HepG2 (cell line): ENCODE measurements around the gene SSH3. TPM values are rescaled to one million over a fixed set of nuclear protein-coding genes. Genes with fewer than 3 reads are reported as not detected.

Experiments used
- ATAC-seq: fragments of 200-7000 bp; cut with Tn5 transposase; 3 replicates; pipeline ENCODE4 v1.9.1; 2020; ENCODE audit warnings: mild to moderate bottlenecking, moderate library complexity
- BruUV-seq: library from RNA; stranded (reverse); fragments of 400-500 nt; replicated peaks from 2 replicates; lab custom pipeline; 2021; lab: Mats Ljungman, UMichigan
- CTCF ChIA-PET: fragments of 300-600 bp; formaldehyde crosslinking; extraction: SDS; loops from one replicate; lab custom pipeline; 2021; ENCODE audit warnings: low total read pairs, inconsistent platforms, low intra/inter-chr PET ratio; lab: Yijun Ruan, JAX
- POLR2A ChIA-PET: fragments of 350-600 bp; sonication (Branson Sonifier 250); formaldehyde crosslinking; loops from one replicate; lab custom pipeline; 2020; ENCODE audit warnings: antibody characterized with exemption, inconsistent platforms; lab: Yijun Ruan, JAX
- DNase-seq: peaks from one replicate; pipeline ENCODE4 v3.0.0-alpha.2; 2015; ENCODE audit warnings: low spot score
- FAIRE-seq: peaks from 3 replicates; lab custom pipeline; 2011; peaks lifted over from hg19 to GRCh38; lab: Jason Lieb, UNC
- H2AFZ ChIP-seq: one replicate; pipeline ENCODE4 v1.6.1; 2011; ENCODE audit warnings: low read length, inconsistent platforms
- H3K27ac ChIP-seq: fragments of 300-600 bp; 3 replicates; pipeline ENCODE4 v1.8.0; 2011; ENCODE audit warnings: mixed run types, mild to moderate bottlenecking, mixed read lengths, low read length, inconsistent platforms; ENCODE audit not compliant: insufficient read depth; ENCODE audit errors: extremely low read length
- H3K27me3 ChIP-seq, 2 experiments: fragments of 200-600 bp in 1 of 2; 2 replicates in 1 of 2; 3 replicates in 1 of 2; pipeline versions ENCODE4 v1.6.0 to v1.8.0; 2011; ENCODE audit warnings: low read length in 2 of 2, mild to moderate bottlenecking in 2 of 2, moderate library complexity in 2 of 2, inconsistent platforms in 1 of 2; ENCODE audit not compliant: insufficient read depth in 2 of 2, control insufficient read depth in 1 of 2
- H3K36me3 ChIP-seq, 2 experiments: fragments of 200-600 bp in 1 of 2; replicated peaks in 1 of 2; 2 replicates in 1 of 2; 3 replicates in 1 of 2; pipeline versions ENCODE4 v1.5.1 to v1.8.0; 2011; ENCODE audit warnings: low read length in 2 of 2, inconsistent platforms in 1 of 2; ENCODE audit not compliant: insufficient read depth in 2 of 2, control insufficient read depth in 1 of 2
- H3K4me1 ChIP-seq: 2 replicates; pipeline ENCODE4 v1.5.1; 2012; ENCODE audit warnings: low read length, inconsistent platforms; ENCODE audit not compliant: insufficient read depth
- H3K4me2 ChIP-seq: 2 replicates; pipeline ENCODE4 v1.6.0; 2011; ENCODE audit warnings: low read depth, low read length, inconsistent platforms
- H3K4me3 ChIP-seq, 3 experiments: fragments of 200-600 bp in 1 of 3; sonication (generic), shearing (Covaris generic) in 1 of 3; replicated peaks in 1 of 3; 2 replicates each; pipeline ENCODE4 v1.5.1; 2011 to 2016; ENCODE audit warnings: low read length in 3 of 3, inconsistent platforms in 2 of 3, low read depth in 2 of 3, mild to moderate bottlenecking in 2 of 3, control low read depth in 1 of 3, mixed read lengths in 1 of 3; ENCODE audit not compliant: insufficient read depth in 1 of 3
- H3K79me2 ChIP-seq: one replicate; pipeline ENCODE4 v1.6.1; 2011; ENCODE audit warnings: low read length, inconsistent platforms; ENCODE audit not compliant: insufficient read depth
- H3K9ac ChIP-seq: 2 replicates; pipeline ENCODE4 v1.6.0; 2011; ENCODE audit warnings: mild to moderate bottlenecking, low read depth, low read length, inconsistent platforms; ENCODE audit not compliant: insufficient read depth
- H3K9me3 ChIP-seq: 2 replicates; pipeline ENCODE4 v1.5.1; 2012; ENCODE audit warnings: mild to moderate bottlenecking, low read length
- H4K20me1 ChIP-seq: 2 replicates; pipeline ENCODE4 v1.6.0; 2011; ENCODE audit warnings: inconsistent platforms, mild to moderate bottlenecking, low read length, moderate library complexity; ENCODE audit not compliant: insufficient read depth
- ATF1 ChIP-seq: IDR thresholded peaks from 2 replicates; pipeline ENCODE4 v1.6.1; 2016; ENCODE audit warnings: mild to moderate bottlenecking, control low read depth
- ETV6 ChIP-seq: sonication (generic); formaldehyde crosslinking; conservative IDR thresholded peaks from 2 replicates; pipeline ENCODE4 v1.4.0; 2020; ENCODE audit warnings: missing genetic modification reagents
- FOXA3 ChIP-seq: IDR thresholded peaks from 2 replicates; pipeline ENCODE4 v1.6.1; 2016; ENCODE audit warnings: missing genetic modification reagents, missing compliant biosample characterization
- KMT2A ChIP-seq: sonication (generic); formaldehyde crosslinking; IDR thresholded peaks from 2 replicates; pipeline ENCODE4 v1.4.0; 2020; ENCODE audit warnings: missing genetic modification reagents
- MYC ChIP-seq: sonication (generic); formaldehyde crosslinking; IDR thresholded peaks from 2 replicates; pipeline ENCODE4 v1.9.0; 2021; ENCODE audit warnings: missing genetic modification reagents, borderline replicate concordance
- NR1H2 ChIP-seq: sonication (generic); formaldehyde crosslinking; IDR thresholded peaks from 2 replicates; pipeline ENCODE4 v1.8.1; 2022; ENCODE audit warnings: low read depth, missing genetic modification reagents, borderline replicate concordance
- REPIN1 ChIP-seq: sonication (generic); formaldehyde crosslinking; IDR thresholded peaks from 2 replicates; pipeline ENCODE4 v1.8.0; 2022; ENCODE audit warnings: missing genetic modification reagents, low read depth, mild to moderate bottlenecking, borderline replicate concordance
- SAP130 ChIP-seq: IDR thresholded peaks from 2 replicates; pipeline ENCODE4 v1.6.1; 2016; ENCODE audit warnings: low read depth
- ZBTB44 ChIP-seq: sonication (generic); formaldehyde crosslinking; IDR thresholded peaks from 2 replicates; pipeline ENCODE4 v1.4.0; 2020; ENCODE audit warnings: missing genetic modification reagents
- ZFX ChIP-seq: sonication (generic); formaldehyde crosslinking; IDR thresholded peaks from 2 replicates; pipeline ENCODE4 v1.4.0; 2020; ENCODE audit warnings: mild to moderate bottlenecking, low read depth, missing genetic modification reagents, moderate library complexity
- ZMAT3 ChIP-seq: sonication (generic); formaldehyde crosslinking; conservative IDR thresholded peaks from 2 replicates; pipeline ENCODE4 v1.7.0; 2021; ENCODE audit warnings: missing genetic modification reagents
- ZNF616 ChIP-seq: sonication (generic); formaldehyde crosslinking; IDR thresholded peaks from 2 replicates; pipeline ENCODE4 v1.5.0; 2020; ENCODE audit warnings: low read depth, mild to moderate bottlenecking, missing genetic modification reagents
- ZSCAN9 ChIP-seq: IDR thresholded peaks from 2 replicates; pipeline ENCODE4 v1.6.1; 2016; ENCODE audit warnings: borderline replicate concordance
- WGBS: methylation state at CpG from one replicate; pipeline ENCODE4 v1.1.6; 2017; ENCODE audit warnings: low lambda C conversion rate; 5-methylcytosine and 5-hydroxymethylcytosine counted together
- in situ Hi-C: cut with HindIII; loops from 2 replicates; pipeline ENCODE4 v1.10.0; 2017; ENCODE audit warnings: low pct_unique_long_range_greater_than_20kb; ENCODE audit not compliant: extremely low pct_ligation_motif_present
- intact Hi-C: fragments of 100-400 bp; cut with micrococcal nuclease; formaldehyde crosslinking; loops from one replicate; pipeline ENCODE4 v1.10.0; 2022; ENCODE audit not compliant: unreplicated experiment
- polyA plus RNA-seq, 8 experiments: library from polyadenylated mRNA; depleted of rRNA in 3 of 8; stranded (reverse) in 7 of 8; unstranded in 1 of 8; fragments of >200 nt; fragmentation: Illumina TruSeq in 4 of 8; extraction: Trizol in 4 of 8; gene quantifications; 2 replicates each; pipeline versions ENCODE4 v1.2.1 to v1.2.3, GENCODE V29; 2011 to 2016; ENCODE audit warnings: low read depth in 4 of 8, missing spikeins in 1 of 8, mixed read lengths in 1 of 8; ENCODE audit not compliant: insufficient read depth in 1 of 8
- total RNA-seq, 5 experiments: library from RNA; depleted of rRNA; stranded (reverse); fragments of >200 nt; fragmentation: Illumina TruSeq; extraction: Trizol; gene quantifications; 2 replicates each; pipeline ENCODE4 v1.2.3, GENCODE V29; 2016; ENCODE audit warnings: low read depth in 1 of 5
- TF ChIP-seq, protein P1 (sequence below): sonication (generic); formaldehyde crosslinking; IDR thresholded peaks from 2 replicates; pipeline ENCODE4 v1.5.1; 2020; ENCODE audit warnings: missing genetic modification reagents, mild to moderate bottlenecking, borderline replicate concordance

The SSH3 gene
- total and polyA plus RNA-seq, 2 of the 13 experiments (the other 11 are each of a cell fraction or from before 2014, with no cell fraction given): 12.4 to 18.8 TPM

- no peak for FAIRE-seq
- Histone ChIP-seq H3K4me1 (no peaks in the 10 kb centered on the region), H3K9me3 (no peaks in the 10 kb centered on the region), H3K4me3 (no peak overlapping the region), H3K36me3 (peaks cover 41 to 91% of the 10 kb centered on the region in 2 experiments; a peak in 4 of 5 replicates), H3K27ac (no peak overlapping the region), H3K27me3 (no peaks in the 10 kb centered on the region), H3K79me2 (peaks cover 5% of the 10 kb centered on the region), H4K20me1 (peaks cover 9% of the 10 kb centered on the region; the same call in 1 of the 2 replicates), H3K9ac (no peak overlapping the region), H2AFZ (no peak overlapping the region), H3K4me2 (no peak overlapping the region)
- WGBS: 93% methylated on average over 3 of the region's 13 CpGs
- ChIA-PET POLR2A (interaction anchor here (1.3 kb wide), 1 partner anchor 8 kb away, joined by 7 read pairs; the partner anchor contains the start of gene ANKRD13D), CTCF (no interaction called here)
- intact Hi-C loops (no loop called here), in situ Hi-C loops (no loop called here)
- no peak for ATAC-seq
- TF ChIP-seq NR1H2 (no peak), ZBTB44 (CRISPR knock-in tag) (no peak), ETV6 (no peak), SAP130 (no peak), ZFX (no peak), ZSCAN9 (no peak), FOXA3 (CRISPR knock-in tag) (no peak), ATF1 (CRISPR knock-in tag) (no peak), KMT2A (no peak), ZMAT3 (no peak), MYC (CRISPR knock-in tag) (no peak), REPIN1 (no peak), ZNF616 (no peak)
- TF ChIP-seq, protein P1, sequence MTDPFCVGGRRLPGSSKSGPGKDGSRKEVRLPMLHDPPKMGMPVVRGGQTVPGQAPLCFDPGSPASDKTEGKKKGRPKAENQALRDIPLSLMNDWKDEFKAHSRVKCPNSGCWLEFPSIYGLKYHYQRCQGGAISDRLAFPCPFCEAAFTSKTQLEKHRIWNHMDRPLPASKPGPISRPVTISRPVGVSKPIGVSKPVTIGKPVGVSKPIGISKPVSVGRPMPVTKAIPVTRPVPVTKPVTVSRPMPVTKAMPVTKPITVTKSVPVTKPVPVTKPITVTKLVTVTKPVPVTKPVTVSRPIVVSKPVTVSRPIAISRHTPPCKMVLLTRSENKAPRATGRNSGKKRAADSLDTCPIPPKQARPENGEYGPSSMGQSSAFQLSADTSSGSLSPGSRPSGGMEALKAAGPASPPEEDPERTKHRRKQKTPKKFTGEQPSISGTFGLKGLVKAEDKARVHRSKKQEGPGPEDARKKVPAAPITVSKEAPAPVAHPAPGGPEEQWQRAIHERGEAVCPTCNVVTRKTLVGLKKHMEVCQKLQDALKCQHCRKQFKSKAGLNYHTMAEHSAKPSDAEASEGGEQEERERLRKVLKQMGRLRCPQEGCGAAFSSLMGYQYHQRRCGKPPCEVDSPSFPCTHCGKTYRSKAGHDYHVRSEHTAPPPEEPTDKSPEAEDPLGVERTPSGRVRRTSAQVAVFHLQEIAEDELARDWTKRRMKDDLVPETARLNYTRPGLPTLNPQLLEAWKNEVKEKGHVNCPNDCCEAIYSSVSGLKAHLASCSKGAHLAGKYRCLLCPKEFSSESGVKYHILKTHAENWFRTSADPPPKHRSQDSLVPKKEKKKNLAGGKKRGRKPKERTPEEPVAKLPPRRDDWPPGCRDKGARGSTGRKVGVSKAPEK (CRISPR knock-in tag): no peak
- no TSS peak for BruUV-seq
- no peak for DNase-seq
Measured at GRCh38 chr11:67280341-67280787, 23.0 kb upstream of the SSH3 start.
